Loucy (cell line): ENCODE data around the gene SNORC.

Experiments used
- EZH2phosphoT487 ChIP-seq: fragments of 200-600 bp; IDR thresholded peaks from 2 replicates; pipeline ENCODE4 v1.6.1; 2018; ENCODE audit warnings: antibody characterized with exemption, mild to moderate bottlenecking, moderate library complexity, borderline replicate concordance
- TF ChIP-seq, protein P1 (sequence below): fragments of 200-600 bp; sonication (generic); conservative IDR thresholded peaks from 2 replicates; pipeline ENCODE4 v1.5.1; 2014; ENCODE audit warnings: mild to moderate bottlenecking, antibody characterized with exemption, low read length

DNA sequence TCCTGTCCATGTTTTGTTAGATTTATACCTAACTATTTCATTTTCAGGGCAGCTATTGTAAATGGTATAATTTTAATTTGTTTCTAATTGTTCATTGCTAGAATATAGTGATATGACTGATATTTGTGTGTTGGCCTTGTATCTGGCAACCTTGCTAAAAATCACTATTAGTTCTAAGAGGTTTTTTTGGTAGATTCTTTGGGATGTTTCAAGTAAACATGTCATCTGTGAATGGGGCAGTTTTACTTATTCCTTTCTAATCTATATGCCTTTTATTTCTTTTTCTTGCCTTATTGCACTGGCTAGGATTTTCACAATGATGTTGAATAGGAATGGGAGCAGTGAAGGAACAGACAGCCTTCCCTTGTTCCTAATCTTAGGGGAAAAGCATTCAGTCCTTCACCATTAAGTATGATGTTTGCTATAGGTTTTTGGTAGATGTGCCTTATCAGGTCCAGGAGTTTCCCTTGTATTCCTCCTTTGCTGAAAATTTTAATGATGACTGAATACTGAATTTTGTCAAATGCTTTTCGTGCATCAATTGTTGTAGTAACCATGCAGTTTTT lies 41.7 kb downstream of the SNORC start:
- TF ChIP-seq, protein P1, sequence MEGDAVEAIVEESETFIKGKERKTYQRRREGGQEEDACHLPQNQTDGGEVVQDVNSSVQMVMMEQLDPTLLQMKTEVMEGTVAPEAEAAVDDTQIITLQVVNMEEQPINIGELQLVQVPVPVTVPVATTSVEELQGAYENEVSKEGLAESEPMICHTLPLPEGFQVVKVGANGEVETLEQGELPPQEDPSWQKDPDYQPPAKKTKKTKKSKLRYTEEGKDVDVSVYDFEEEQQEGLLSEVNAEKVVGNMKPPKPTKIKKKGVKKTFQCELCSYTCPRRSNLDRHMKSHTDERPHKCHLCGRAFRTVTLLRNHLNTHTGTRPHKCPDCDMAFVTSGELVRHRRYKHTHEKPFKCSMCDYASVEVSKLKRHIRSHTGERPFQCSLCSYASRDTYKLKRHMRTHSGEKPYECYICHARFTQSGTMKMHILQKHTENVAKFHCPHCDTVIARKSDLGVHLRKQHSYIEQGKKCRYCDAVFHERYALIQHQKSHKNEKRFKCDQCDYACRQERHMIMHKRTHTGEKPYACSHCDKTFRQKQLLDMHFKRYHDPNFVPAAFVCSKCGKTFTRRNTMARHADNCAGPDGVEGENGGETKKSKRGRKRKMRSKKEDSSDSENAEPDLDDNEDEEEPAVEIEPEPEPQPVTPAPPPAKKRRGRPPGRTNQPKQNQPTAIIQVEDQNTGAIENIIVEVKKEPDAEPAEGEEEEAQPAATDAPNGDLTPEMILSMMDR, result no peak
- TF ChIP-seq EZH2phosphoT487, result no peak
